ENCODE data around the gene RRM2. TPM values are rescaled to one million over a fixed set of nuclear protein-coding genes. Genes with fewer than 3 reads are reported as not detected.

RRM2 gene
- total and polyA plus RNA-seq, 2 of the 4 experiments (the other 2 are of a cell fraction), result 53.6 to 68.5 TPM

- Histone ChIP-seq H3K4me3 (ENCODE audit: insufficient read depth, low read depth, low read length) (no peak overlapping the region), H4K8ac (ENCODE audit: low read depth in 2 of 2, low read length in 2 of 2) (no peak overlapping the region), H3K9ac (ENCODE audit: low read depth, low read length) (no peak overlapping the region), H3K27me3 (ENCODE audit: control insufficient read depth, insufficient read depth, low read length) (no peaks in the 10 kb centered on the region), H2BK15ac (ENCODE audit: low read depth, low read length) (no peak overlapping the region), H3K56ac (ENCODE audit: extremely low read depth, insufficient read depth, low read length) (no peak overlapping the region), H3K14ac (replicated peaks; ENCODE audit: low read depth, low read length) (no peak overlapping the region), H3K4ac (ENCODE audit: low read depth, low read length) (no peak overlapping the region), H3K4me2 (ENCODE audit: low read depth, low read length) (no peak overlapping the region), H2AK5ac (ENCODE audit: low read depth, low read length) (no peak overlapping the region), H3K27ac (ENCODE audit: insufficient read depth, low read length) (no peak overlapping the region), H4K5ac (ENCODE audit: low read depth, low read length) (no peak overlapping the region), H3K9me1 (ENCODE audit: insufficient read depth, low read length) (peaks cover 7% of the 10 kb centered on the region), H2AK9ac (replicated peaks; ENCODE audit: low read depth, low read length, poor library complexity) (no peak overlapping the region), H2BK5ac (ENCODE audit: low read depth, low read length, poor library complexity, severe bottlenecking) (no peak overlapping the region), H4K91ac (ENCODE audit: insufficient read depth, low read depth, low read length) (no peak overlapping the region), H2AFZ (replicated peaks; ENCODE audit: low read length, poor library complexity) (no peak overlapping the region), H3K4me1 (ENCODE audit: control insufficient read depth, insufficient read depth, low read length) (peaks cover 4% of the 10 kb centered on the region), H2BK20ac (ENCODE audit: low read depth, low read length) (no peak overlapping the region), H3K23ac (ENCODE audit: low read depth, low read length) (no peak overlapping the region), H3K36me3 (ENCODE audit: control insufficient read depth, insufficient read depth, low read length) (peaks cover 2% of the 10 kb centered on the region; the same call in 1 of the 2 replicates), H4K20me1 (ENCODE audit: insufficient read depth, low read length) (peaks cover 18% of the 10 kb centered on the region; the same call in 1 of the 2 replicates), H2BK120ac (ENCODE audit: low read depth, low read length) (no peak overlapping the region), H3K79me1 (ENCODE audit: low read depth in 1 of 2, low read length in 2 of 2) (peaks cover 34 to 53% of the 10 kb centered on the region in 2 experiments), H3K18ac (ENCODE audit: low read depth, low read length) (no peak overlapping the region), H3K9me3 (ENCODE audit: control insufficient read depth, insufficient read depth, low read length) (no peaks in the 10 kb centered on the region)
- in situ Hi-C loops (cut with MboI; ENCODE audit: low sequenced_read_pairs), result no loop called here
- DNase-seq (no peak), ATAC-seq (ENCODE audit: low read depth) (no peak)
- intact Hi-C loops (cut with micrococcal nuclease), result no loop called here
- WGBS, 2 experiments (ENCODE audit: extremely low coverage in 2 of 2, insufficient read length in 1 of 2), result 100% methylated on average over 1 of the region's 3 CpGs; no CpG with 5 or more reads in 1 of the 2 experiments
- dilution Hi-C loops (cut with HindIII; ENCODE audit: low sequenced_read_pairs, unreplicated experiment), result no loop called here
- ChIA-PET CTCF (interaction anchor here (1.7 kb wide), 1 partner anchor 57 kb away, joined by 3 read pairs; no protein-coding TSS in a partner anchor), POLR2A (ENCODE audit: unreplicated experiment) (no interaction called here)
- no TSS peak for BruUV-seq (replicated peaks)
- TF ChIP-seq MXI1 (IDR thresholded peaks at IDR 0.05; ENCODE audit: borderline replicate concordance, low read depth, low read length) (no peak), BHLHE40 (IDR thresholded peaks at IDR 0.05; ENCODE audit: low read depth, low read length) (no peak), CHD1 (IDR thresholded peaks at IDR 0.05; ENCODE audit: low read depth, low read length) (no peak), ELK1 (IDR thresholded peaks at IDR 0.05; ENCODE audit: borderline replicate concordance, low read depth, low read length) (no peak), RCOR1 (IDR thresholded peaks at IDR 0.05; ENCODE audit: insufficient replicate concordance, low read length) (no peak), RFX5 (IDR thresholded peaks at IDR 0.05; ENCODE audit: low read depth, low read length) (no peak), NFE2L2 (IDR thresholded peaks at IDR 0.05; ENCODE audit: low read depth, low read length) (no peak)
These were observed 7.0 kb downstream of the RRM2 start for GRCh38 chr2:10129490-10129889.
